ENCODE measurements around the gene TNFSF12.
"Not testable (repeated sequence)": the region's sequence is repeated elsewhere in the genome, so short reads cannot be mapped to it uniquely, and the experiment has no call there.

Gene TNFSF12

DNA sequence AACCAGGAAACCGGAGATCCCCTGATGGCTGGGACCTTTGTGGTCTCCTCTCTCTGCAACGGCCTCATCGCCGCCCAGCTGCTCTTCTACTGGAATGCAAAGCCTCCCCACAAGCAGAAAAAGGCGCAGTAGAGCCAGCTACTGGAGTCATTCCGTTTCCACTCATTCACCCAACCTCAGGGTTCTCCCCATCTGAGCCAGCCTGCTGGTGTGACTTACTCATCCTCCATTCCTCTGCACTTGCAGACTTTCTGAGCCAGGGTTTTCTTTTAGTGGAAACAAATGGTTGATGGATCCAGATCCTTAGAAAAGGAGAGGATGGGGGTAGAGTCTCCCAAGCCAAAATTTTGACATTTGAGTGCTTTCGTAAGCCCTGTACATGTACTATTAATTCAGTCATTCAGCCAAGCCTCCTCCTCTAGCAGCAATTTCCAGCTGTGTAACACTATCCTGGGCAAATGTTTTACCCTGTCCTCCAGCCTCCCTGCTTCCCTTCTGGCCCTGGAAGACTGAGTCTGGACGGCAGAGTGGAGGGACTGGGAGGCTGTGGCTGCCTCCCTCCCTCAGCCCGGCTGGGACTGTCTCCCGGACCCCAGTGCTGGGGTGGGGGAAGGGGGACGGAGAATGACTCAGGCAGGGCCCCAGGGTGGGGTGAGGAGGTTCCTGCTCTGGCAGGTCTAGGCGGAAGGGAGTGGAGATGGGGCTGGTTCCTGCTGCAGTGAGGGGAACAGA lies 38.7 kb downstream of the TNFSF12 start:
- peak; percentile 87 for DNase-seq (ENCODE audit: low read depth)

DNA sequence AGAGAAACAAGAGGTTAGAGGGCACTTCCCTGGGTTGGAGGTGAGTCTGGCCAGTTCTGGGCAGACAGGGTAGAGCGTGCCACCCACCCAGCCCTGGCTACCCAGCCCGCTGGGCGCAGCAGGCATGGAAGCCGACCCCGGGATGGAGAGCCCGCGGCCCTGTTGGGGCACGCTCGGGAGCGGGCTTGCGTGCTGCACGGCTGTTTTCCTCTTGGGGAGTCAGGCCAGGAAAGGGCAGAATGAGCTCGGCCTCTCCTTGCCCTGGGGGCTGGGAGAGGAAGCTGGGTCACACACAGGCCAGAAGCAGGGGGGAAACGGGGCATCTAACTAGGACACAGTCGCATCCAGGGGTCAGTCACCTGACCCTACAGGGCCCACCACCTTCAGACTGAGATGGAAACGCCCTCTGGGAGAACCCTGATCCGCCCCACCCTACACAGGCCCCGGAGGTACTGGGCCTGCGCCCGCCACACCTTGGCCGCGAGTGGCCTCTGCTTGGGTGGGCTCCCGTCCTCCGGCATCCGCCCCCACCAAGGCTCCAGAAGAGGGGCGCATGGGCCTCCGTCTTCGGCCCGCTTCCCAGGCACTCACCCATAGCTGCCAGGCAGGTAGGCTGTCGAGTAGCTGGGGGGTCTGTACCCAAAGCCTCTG lies 39.8 kb downstream of the TNFSF12 start:
- no peak for DNase-seq (ENCODE audit: low read depth)

DNA sequence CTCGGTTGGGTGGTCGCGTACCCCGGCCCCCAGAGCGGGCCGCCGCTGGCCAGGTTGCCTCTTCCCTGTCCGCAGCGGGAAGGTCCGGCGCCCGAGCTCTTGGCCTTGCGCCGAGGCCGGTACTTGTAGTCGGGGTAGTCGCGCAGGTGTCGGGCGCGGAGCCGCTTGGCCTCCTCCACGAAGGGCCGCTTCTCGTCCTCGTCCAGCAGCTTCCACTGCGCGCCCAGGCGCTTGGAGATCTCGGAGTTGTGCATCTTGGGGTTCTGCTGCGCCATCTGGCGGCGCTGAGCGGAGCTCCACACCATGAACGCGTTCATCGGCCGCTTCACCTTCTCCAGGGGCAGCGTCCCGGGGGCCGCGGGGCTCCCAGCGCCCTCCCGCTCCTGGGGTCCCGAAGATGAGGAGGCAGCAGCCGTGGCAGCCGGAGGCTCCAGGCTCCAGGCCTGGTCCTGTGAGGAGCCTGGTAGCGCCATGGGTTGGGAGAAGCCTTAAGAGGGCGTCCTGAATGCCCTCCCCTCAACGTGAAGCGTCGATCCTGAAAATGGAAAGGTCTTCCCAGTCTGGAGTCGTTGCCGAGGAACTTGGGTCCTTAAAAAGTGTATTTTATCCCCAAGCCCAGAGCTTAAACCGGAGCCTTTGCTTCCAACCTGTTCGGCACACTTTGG lies 40.5 kb downstream of the TNFSF12 start:
- peak; percentile 60 for DNase-seq (ENCODE audit: low read depth)

DNA sequence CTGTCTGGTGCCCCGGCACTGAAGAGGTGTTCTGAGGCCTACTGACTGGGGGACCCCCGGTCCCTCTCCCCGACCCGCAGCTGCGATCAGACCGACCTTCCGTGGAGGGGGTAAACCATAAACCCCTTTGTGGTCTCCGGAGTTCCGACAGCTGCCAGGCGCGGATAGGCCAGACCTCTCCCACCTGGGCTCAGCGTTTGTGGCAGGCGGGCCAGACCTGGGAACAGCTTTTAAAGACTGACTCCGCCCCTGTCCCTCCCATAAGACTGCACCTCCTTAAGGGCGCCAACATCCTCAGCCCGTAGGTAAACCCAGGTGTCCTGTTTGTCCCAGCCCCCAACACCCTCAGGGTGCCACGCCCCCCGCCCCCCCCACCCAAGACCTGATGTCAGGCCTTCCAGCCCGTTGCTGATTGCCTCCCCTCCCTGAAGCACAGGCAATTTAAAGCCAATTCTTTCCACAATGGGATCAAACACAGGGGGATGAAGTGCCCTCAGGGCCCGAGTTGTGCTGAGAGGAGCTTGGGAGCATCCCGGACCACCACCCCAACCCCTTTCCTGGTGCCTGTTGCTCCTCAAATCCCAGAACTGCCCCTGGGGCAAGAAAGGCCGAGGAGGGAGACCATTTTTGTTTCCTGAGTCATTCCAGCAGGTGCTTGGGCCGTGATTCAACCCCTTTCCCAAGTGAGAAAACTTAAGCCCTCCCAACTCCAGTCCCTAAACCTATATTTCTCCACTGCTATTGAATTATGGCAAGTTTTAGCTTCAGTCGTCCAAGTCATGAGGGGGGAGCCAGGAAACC lies 41.2 kb downstream of the TNFSF12 start, which contains the start of gene SOX15:
Gene SOX15, minus strand, starts transcription at position 204 of the 801 bp plus-strand sequence. CDS start 418 bp downstream, outside the sequence.
- no peak for DNase-seq (ENCODE audit: low read depth)

DNA sequence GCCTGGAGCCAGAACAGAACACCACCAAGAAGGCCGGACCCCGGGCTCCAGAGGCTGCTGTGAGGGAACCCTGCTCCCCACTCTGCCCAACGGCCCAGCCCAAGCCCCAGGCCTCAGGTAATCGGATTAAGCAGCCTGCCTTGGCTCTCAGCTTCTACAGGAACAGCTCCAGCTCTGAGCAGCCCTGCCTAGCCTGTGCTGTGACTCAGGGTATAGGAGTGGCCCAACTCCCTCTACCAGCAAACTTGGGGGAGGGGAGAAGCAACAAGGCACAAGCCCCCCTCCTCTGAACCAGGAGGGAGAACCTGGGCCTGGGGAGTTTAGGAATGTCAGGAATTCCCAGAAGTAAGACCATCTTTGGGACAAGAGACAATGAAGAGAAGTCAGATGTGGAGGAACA lies 41.9 kb downstream of the TNFSF12 start:
- no peak for DNase-seq (ENCODE audit: low read depth)

DNA sequence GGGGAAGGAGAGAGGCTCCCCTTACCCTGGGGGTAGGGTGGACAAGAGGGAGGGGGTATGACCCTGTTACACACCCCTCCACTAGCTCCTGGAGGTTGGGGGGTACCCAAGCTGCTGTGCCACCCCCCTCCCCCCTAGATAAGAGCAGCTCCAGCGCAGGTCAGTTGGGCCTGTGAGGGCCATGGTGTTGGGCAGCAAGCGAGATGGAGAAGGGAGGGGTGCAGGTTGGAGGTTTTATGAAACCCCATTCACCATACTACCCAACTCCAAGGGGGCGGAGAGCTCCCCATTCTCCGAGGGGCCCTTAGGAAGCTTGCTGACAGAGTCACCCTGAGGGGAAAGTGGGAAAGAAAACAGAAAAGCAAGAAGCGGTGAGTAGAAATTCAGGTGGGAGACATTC lies 42.7 kb downstream of the TNFSF12 start:
- DNase-seq (ENCODE audit: low read depth): no peak

DNA sequence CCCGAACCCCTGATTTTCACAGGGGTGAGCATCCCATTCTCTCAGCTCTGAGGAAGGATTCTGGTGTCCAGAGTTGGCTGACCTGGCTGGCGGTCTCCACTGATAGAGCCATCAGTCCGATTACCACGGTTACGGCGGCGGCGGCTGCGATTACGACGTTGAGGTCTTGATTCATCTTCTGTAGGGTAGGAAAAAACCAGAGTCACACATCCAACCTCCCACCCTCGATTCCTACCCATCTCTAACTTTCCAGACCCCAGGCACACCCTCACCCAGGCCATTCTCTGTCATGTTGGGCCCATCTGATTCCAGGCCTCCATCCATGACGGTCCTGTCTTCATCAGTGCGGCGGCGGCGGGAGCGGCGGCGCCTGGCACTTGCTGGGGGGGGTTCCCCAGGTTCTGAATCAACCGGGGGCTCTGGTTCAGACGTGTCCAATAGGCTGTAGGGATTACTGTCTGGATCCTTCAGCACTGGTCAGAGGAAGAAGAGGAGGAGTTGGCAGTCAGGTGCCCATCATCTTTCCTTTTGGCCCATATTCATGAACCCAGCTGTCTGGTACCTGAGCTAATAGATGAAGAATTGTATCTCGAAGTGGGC lies 43.7 kb downstream of the TNFSF12 start:
- no peak for DNase-seq (ENCODE audit: low read depth)

DNA sequence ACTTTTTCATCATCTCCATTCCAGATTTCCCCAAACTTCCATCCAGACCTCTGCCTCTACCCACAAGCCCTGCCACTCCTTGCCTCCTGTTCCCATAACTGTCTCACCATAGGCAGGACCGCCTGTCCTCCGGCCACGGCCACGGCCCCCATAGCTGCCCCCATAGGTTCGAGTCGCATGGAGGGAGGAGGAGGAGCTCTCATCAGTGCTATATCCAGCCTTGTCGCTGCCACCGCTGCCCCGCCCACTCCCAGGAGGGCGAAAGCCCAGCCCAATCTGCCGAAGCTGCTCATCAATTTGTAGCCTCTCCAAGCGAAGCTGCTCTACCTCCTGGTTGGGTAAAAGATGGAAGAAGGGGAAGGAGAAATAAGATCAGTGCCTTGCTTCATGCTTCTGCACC lies 44.4 kb downstream of the TNFSF12 start:
- no peak for DNase-seq (ENCODE audit: low read depth)

DNA sequence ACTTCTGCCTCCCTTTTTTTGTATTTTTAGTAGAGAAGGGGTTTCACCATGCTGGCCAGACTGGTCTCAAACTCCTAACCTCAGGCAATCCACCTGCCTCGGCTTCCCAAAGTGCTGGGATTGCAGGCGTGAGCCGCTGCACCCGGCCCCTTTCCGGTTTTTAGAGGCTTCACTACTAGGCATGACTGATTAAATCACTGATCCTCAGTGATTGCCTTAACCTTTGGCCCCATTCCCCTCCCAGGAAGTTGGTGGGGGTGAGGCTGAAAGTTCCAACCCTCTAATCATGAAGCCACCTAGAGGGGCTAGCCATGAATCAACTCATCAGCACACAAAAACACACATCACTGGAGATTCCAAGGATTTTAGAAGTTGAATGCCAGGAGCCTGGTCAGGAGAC lies 48.7 kb downstream of the TNFSF12 start:
- not testable (repeated sequence) for DNase-seq (ENCODE audit: low read depth)

DNA sequence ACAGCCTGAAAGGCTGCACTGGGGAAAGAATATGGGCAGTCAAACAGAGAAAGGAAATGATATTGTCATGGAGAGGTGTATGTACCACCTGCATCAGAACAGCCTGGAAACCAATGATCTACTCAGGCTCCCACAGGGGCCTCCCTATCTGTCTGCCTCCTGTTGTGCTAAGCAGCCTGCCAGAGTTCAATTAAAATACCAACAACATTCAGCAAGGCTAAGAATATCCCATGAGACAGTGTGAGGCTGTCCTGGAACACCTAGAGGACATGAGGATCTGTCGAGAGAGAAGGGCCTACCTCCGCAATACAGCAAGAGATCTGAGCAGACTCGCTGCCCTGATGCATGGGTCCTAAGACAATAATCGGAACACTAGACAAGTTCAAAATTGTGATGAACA lies 57.4 kb downstream of the TNFSF12 start:
- DNase-seq (ENCODE audit: low read depth): no peak
